NCI-H226 (cell line): ENCODE data around the gene PARD3.

Source experiments
- DNase-seq: peaks from one replicate; pipeline ENCODE4 v3.0.0-alpha.2; 2015

PARD3 gene

DNA sequence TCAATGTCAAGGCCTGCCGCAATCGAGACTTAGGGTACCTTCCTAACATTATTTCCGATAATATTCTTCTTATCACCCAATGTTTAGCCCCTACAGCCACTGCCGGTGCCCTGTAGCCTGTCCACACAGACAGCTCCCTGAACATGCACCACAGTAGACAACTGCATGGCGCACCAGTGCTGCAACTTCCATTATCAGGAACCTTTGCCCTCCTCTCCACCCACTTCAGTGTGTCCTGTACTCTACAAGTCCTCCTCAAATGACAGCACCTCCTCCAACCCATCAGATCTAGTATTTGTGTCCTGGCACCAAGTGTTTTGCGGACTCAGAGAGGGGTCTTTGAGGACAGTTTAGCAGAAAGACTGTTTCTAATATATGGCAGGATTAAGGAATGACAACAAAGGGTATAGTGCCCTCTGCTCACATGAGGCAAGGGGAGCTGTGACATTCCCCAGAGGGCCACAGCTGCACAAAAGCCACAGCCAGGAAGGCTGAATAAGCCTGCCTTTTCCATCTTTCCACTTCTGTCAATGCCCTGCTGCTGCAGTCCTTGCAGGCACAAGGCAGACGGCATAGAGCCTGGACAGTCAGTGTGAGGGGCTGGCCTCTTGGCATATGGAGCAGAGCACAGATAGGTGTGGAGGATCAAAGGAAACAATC, 335.4 kb downstream of the PARD3 start:
- no peak for DNase-seq

GRCh38 chr10:34477249-34477648, 337.8 kb downstream of the PARD3 start:
- DNase-seq: no peak

DNA sequence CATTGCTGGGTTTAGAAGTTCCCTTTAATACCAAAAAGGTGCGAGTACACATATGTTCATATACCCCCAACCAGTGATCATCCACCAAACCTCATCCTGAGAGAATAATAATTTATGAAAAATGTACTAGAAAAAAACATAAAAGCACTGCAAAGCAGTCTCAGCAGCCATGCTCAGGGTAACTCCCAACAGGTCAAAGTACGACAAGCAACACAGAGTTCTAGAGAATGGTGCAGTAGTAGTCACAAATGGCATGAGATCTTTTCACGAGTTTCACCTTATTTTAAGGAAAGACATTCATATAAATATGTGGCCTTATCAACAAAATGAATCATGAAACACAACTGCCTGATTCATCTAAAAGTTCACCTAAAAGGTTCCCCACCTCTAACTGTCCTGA, 338.5 kb downstream of the PARD3 start:
- DNase-seq: no peak

DNA sequence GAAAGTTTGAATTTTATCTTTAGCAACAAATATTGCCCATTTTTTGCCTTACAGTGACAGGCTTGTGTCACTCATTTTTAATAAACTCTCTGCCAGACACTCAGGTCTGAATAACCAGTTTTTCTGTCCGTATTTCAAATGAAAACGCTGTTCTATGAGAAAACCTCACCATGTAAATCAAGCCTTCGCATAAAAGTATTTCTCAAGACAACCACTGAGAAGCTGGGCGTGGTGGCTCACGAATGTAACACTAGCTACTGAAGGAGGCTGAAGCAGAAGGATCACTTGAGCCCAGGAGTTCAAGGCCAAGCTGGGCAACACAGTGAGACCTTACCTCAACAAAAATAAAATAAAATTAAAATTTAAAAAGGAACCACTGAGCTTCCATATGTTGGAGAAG, 339.3 kb downstream of the PARD3 start:
- DNase-seq: no peak

DNA sequence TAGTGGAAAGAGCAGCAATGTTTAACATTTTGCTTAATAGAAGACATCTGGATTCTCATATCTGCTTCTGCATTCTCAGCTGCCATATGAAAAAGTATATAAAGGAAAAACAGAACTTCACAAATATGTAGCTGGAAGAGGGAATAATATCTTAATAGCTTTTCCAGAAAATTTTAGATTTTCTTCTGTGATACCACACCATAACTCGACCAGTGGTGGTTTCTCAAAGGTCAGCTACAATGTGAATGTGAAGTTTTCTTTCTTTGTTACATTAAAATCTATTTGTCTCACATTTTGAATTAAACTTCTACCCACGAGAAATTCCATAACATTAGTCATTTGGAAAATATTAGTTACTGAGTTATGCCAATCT, 339.8 kb downstream of the PARD3 start:
- DNase-seq: no peak

GRCh38 chr10:34474555-34475273, 340.4 kb downstream of the PARD3 start:
- no peak for DNase-seq

GRCh38 chr10:34474009-34474376, 341.1 kb downstream of the PARD3 start:
- peak; percentile 47 for DNase-seq

- DNase-seq: no peak
Observed at GRCh38 chr10:34473174-34474008, 341.7 kb downstream of the PARD3 start.

DNA sequence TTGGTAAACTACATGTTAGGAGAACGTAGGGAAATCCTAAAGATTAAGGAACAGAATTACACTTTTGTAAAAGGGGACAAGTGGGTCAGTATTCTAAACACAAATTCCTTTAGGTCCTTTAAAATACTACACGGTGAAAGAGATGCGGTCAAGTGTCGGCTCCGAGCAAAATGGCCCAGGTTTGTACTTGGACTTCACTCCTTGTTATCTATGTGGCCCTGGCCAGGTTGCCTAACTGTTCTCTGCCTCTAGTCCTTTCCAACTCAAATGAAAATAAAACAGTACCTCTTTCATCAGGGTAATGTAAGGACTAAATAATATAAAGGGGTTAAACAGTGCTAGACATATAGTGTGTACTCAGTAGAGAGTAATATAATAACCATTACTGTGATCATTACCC, 344.8 kb downstream of the PARD3 start:
- DNase-seq: no peak

GRCh38 chr10:34469446-34469845, 345.6 kb downstream of the PARD3 start:
- no peak for DNase-seq

- no peak for DNase-seq
Observed at GRCh38 chr10:34467902-34468301, 347.2 kb downstream of the PARD3 start.

GRCh38 chr10:34467364-34467763, 347.7 kb downstream of the PARD3 start:
- DNase-seq: no peak

DNA sequence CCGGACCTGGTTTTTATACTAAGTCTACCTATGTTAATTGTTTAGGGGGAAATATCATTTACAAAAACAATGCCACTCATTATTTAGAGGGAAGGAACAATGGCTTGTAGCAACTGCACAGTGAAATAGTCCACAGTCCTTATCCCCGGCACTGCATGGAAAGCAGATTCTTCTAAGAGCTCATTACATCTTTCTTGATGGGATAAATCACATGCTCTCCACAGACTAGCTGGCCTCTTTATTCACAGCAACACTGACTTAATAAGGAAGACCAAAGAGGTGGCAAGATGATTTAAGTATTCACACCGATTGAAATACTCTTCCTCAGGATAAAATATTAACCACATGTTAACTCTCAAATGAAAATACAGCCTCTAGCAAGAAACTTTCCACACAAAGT, 349.4 kb downstream of the PARD3 start:
- DNase-seq: no peak

DNA sequence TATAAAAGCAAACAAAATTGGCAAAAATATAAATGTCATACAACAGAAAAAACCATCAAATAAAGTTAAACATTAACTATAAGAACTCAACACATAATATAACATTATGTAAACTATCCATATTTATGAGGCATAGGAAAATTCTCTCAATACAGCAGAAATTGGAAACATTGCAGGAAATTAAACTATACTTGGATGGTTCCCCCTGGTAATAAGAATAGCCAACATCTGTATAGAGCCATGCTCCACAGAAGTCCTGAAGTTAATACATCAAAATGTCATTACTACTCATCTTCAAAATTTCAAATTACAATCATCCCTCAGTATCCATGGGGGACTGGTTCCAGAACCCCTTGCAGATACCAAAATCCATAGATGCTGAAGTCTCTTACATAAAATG, 350.5 kb downstream of the PARD3 start:
- no peak for DNase-seq

DNA sequence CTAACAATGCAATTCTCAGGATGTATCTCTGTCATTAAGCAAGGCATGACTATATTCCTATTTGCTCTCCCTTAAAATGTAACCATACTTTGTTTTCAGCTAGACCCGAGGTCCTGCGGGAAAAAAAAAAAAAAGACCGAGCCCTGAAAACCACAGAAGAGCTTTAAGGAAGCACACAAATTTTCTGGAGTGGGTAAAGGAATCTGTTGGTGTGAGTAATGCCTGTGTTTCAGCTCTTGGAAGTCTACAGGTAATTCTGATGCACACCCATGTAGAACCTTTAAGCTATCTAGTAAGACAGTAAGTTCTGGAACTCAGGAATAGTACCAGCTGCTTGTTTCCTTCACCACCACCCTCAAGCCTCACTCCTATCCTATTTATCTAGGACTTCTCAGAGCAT, 351.1 kb downstream of the PARD3 start:
- DNase-seq: no peak

DNA sequence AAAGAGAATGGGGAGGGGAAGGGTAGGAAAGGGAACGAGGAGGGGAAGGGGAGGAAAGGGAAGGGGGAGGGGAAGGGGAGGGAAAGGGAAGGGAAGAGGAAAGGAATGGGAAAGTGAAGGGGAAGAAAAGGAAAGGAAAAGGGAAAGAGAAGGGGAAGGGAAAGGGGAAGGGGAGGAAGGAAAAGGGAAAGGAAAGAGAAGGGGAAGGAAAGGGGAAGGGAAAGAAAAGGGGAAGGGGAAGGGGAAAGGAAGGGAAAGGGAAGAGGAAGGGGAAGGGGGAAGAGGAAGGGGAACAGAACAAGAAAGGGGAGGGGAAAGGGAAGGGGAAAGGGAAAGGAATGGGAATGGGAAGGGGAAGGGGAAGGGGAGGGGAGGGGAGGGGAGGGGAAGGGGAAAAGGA, 352.1 kb downstream of the PARD3 start:
- DNase-seq: no peak

DNA sequence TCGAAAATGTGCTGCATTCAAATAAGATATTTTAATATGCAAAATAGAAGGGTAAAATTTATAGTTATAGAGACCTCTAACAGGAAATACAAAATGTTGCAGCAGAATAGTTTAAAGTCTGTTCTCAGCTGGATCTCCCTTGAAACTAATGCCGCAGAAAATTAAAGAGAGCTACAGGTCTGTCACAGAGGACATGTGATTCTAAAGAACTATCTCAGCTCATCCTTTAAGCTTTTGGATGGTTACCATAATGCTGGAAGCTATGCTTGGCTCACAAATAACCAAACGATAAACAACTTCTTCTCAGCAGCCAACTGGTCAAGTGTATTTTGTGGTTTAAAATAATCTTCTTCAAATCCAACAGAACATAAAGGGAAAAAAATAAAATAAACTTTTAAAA, 353.0 kb downstream of the PARD3 start:
- DNase-seq: no peak

DNA sequence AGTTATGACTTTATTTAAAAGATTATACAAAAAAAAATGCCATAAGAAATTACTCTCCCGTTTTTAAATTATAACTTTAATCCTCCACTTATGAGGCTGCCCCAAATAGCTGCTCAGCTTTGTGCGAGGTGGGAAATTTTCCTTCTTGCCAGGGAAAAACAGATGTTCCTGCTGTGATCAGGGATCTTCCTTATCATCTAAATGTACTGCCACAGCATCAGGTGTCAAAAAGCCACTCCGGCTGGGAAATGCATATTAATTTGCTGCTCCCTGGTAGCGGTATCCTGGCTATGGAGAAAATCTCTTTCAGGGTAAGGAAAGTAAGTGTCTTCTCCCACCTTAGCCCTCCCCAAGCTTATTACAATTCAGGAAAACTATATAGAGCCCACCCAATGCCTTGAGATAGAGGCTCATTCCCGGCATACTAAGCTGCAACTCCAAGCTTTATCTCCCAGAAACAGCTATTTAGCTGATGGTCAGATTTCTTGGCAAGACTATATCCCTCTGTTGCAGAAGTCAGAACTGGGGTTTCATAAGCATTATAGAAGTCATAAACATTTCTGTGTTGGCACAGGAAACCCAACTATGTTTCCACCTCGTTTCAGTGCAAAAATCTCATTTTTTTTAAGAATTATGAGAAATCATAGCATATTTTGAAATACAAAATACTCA, 360.4 kb downstream of the PARD3 start:
- no peak for DNase-seq

GRCh38 chr10:34449836-34450235, 365.3 kb downstream of the PARD3 start:
- no peak for DNase-seq

DNA sequence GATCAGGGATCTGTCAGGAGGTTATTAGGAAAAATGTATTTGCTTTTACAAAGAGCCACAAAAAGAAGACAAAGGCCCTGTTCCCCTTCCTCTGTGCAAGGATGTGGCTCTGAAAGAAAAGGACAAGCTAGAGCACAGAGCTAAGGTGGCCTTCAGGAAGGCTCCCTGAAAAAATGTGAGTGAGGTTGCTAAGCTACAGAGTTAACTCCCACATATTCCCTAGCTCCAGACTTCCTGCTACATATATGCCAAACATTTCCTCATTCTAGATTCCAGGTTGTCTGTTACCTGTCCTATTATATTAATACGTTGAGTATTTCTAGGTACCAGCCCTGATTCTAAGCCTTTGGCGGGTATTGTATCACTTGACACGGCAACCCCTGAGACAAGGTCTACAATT, 369.0 kb downstream of the PARD3 start:
- peak; percentile 40 for DNase-seq

- DNase-seq: no peak
Observed at GRCh38 chr10:34444223-34445183, 370.6 kb downstream of the PARD3 start.

GRCh38 chr10:34439386-34439785, 375.7 kb downstream of the PARD3 start:
- peak; percentile 44 for DNase-seq
